Thyroid gland (tissue), 4 donors: ENCODE measurements around the gene HOXA3.

Experiments
- CTCF ChIP-seq, 6 experiments: fragments of 200-600 bp in 3 of 6; fragments of 450-650 bp in 3 of 6; sonication (generic) in 3 of 6; IDR thresholded peaks; one replicate each; pipeline ENCODE4 v1.5.1; 2016 to 2019; ENCODE audit warnings: antibody characterized with exemption in 6 of 6, mild to moderate bottlenecking in 2 of 6, inconsistent platforms in 1 of 6, moderate library complexity in 1 of 6
- POLR2A ChIP-seq, 2 donors: fragments of 450-650 bp; IDR thresholded peaks; one replicate each; pipeline ENCODE4 v1.6.1; 2017; ENCODE audit warnings: antibody characterized with exemption in 2 of 2, mild to moderate bottlenecking in 2 of 2, moderate library complexity in 1 of 2

GRCh38 chr7:27128776-27129728 is 23.3 kb downstream of the HOXA3 start:
- TF ChIP-seq CTCF (IDR thresholded peaks at IDR 0.05) = no peak
- no peak for TF ChIP-seq POLR2A (IDR thresholded peaks at IDR 0.05)
